ENCODE data around the gene CFAP299. TPM values are rescaled to one million over a fixed set of nuclear protein-coding genes. Genes with fewer than 3 reads are reported as not detected.

CFAP299 gene
- total and polyA plus RNA-seq, 4 donors, result 2.8 to 30.2 (median 6.6) TPM

- Histone ChIP-seq H3K4me3 (no peak overlapping the region), H3K36me3 (ENCODE audit: control insufficient read depth in 4 of 4, insufficient read depth in 4 of 4, low read length in 4 of 4) (no peaks in the 10 kb centered on the region), H3K4me1 (ENCODE audit: control insufficient read depth in 5 of 5, insufficient read depth in 5 of 5, low read length in 5 of 5) (peaks cover 0 to 1% (median 0%) of the 10 kb centered on the region in 5 donors), H3K27me3 (ENCODE audit: control insufficient read depth in 3 of 3, insufficient read depth in 3 of 3, low read length in 2 of 3) (no peaks in the 10 kb centered on the region), H3K9me3 (ENCODE audit: control insufficient read depth in 4 of 4, insufficient read depth in 3 of 4, low read length in 3 of 4) (no peaks in the 10 kb centered on the region), H3K9ac (ENCODE audit: insufficient read depth in 1 of 2, low read length in 2 of 2) (no peak overlapping the region), H3K27ac (ENCODE audit: low read depth in 1 of 2, low read length in 1 of 2) (no peak overlapping the region)
- no peak for DNase-seq
- TF ChIP-seq CTCF (IDR thresholded peaks at IDR 0.05; ENCODE audit: control extremely low read depth, extremely low read depth), result no peak
- ATAC-seq (ENCODE audit: insufficient read depth, low FRiP score), result no peak
- WGBS, 2 donors, result 81 to 91% methylated on average over 6 of the region's 6 CpGs
These were observed 278.8 kb downstream of the CFAP299 start for GRCh38 chr4:80614319-80614718.

GRCh38 chr4:80615099-80615498 is 279.6 kb downstream of the CFAP299 start:
- Histone ChIP-seq H3K36me3 (ENCODE audit: control insufficient read depth in 4 of 4, insufficient read depth in 4 of 4, low read length in 4 of 4) (no peaks in the 10 kb centered on the region), H3K27ac (ENCODE audit: low read depth in 1 of 2, low read length in 1 of 2) (no peak overlapping the region), H3K4me1 (ENCODE audit: control insufficient read depth in 5 of 5, insufficient read depth in 5 of 5, low read length in 5 of 5) (peaks cover 0 to 1% (median 0%) of the 10 kb centered on the region in 5 donors), H3K9me3 (ENCODE audit: control insufficient read depth in 4 of 4, insufficient read depth in 3 of 4, low read length in 3 of 4) (no peaks in the 10 kb centered on the region), H3K9ac (ENCODE audit: insufficient read depth in 1 of 2, low read length in 2 of 2) (no peak overlapping the region), H3K27me3 (ENCODE audit: control insufficient read depth in 3 of 3, insufficient read depth in 3 of 3, low read length in 2 of 3) (no peaks in the 10 kb centered on the region), H3K4me3 (no peak overlapping the region)
- DNase-seq (peak in 1 of 3 donors; percentile 12), ATAC-seq (ENCODE audit: insufficient read depth, low FRiP score) (no peak)
- TF ChIP-seq CTCF (IDR thresholded peaks at IDR 0.05; ENCODE audit: control extremely low read depth, extremely low read depth), result no peak
- 67 to 93% methylated on average over 2 of the region's 2 CpGs for WGBS, 2 donors

- ATAC-seq (ENCODE audit: insufficient read depth, low FRiP score) (no peak), DNase-seq (peak in 1 of 3 donors; percentile 26)
- Histone ChIP-seq H3K27ac (ENCODE audit: low read depth in 1 of 2, low read length in 1 of 2) (no peak overlapping the region), H3K36me3 (ENCODE audit: control insufficient read depth in 4 of 4, insufficient read depth in 4 of 4, low read length in 4 of 4) (no peaks in the 10 kb centered on the region), H3K27me3 (ENCODE audit: control insufficient read depth in 3 of 3, insufficient read depth in 3 of 3, low read length in 2 of 3) (no peaks in the 10 kb centered on the region), H3K9me3 (ENCODE audit: control insufficient read depth in 4 of 4, insufficient read depth in 3 of 4, low read length in 3 of 4) (peaks cover 0 to 6% (median 3%) of the 10 kb centered on the region in 4 donors), H3K4me3 (no peak overlapping the region), H3K4me1 (ENCODE audit: control insufficient read depth in 5 of 5, insufficient read depth in 5 of 5, low read length in 5 of 5) (peaks cover 0 to 1% (median 0%) of the 10 kb centered on the region in 5 donors), H3K9ac (ENCODE audit: insufficient read depth in 1 of 2, low read length in 2 of 2) (no peak overlapping the region)
- no peak for TF ChIP-seq CTCF (IDR thresholded peaks at IDR 0.05; ENCODE audit: control extremely low read depth, extremely low read depth)
- 34 to 36% methylated on average over 1 of the region's 1 CpG for WGBS, 2 donors
These were observed 283.6 kb downstream of the CFAP299 start for GRCh38 chr4:80619070-80619674.

- no peak for DNase-seq
- ATAC-seq (ENCODE audit: insufficient read depth, low FRiP score), result no peak
- H3K9ac ChIP-seq (ENCODE audit: insufficient read depth in 1 of 2, low read length in 2 of 2), result no peak overlapping the region
- no peak for TF ChIP-seq CTCF (IDR thresholded peaks at IDR 0.05; ENCODE audit: control extremely low read depth, extremely low read depth)
- no peaks in the 10 kb centered on the region for H3K36me3 ChIP-seq (ENCODE audit: control insufficient read depth in 4 of 4, insufficient read depth in 4 of 4, low read length in 4 of 4)
- H3K4me1 ChIP-seq (ENCODE audit: control insufficient read depth in 5 of 5, insufficient read depth in 5 of 5, low read length in 5 of 5), result no peaks in the 10 kb centered on the region
- WGBS, 2 donors, result 68 to 74% methylated on average over 1 of the region's 1 CpG
- no peaks in the 10 kb centered on the region for H3K27me3 ChIP-seq (ENCODE audit: control insufficient read depth in 3 of 3, insufficient read depth in 3 of 3, low read length in 2 of 3)
- H3K9me3 ChIP-seq (ENCODE audit: control insufficient read depth in 4 of 4, insufficient read depth in 3 of 4, low read length in 3 of 4), result peaks cover 0 to 3% (median 0%) of the 10 kb centered on the region in 4 donors
- no peak overlapping the region for H3K27ac ChIP-seq (ENCODE audit: low read depth in 1 of 2, low read length in 1 of 2)
- no peak overlapping the region for H3K4me3 ChIP-seq
These were observed 296.3 kb downstream of the CFAP299 start for GRCh38 chr4:80631861-80632260.

Measured in lung (tissue), 12 donors.